H9 (cell line): ENCODE measurements around the gene ARID1B. TPM values are rescaled to one million over a fixed set of nuclear protein-coding genes. Genes with fewer than 3 reads are reported as not detected.

ENCODE experiments used
- DNase-seq: peaks from one replicate; pipeline ENCODE4 v3.0.0-alpha.2; 2017
- H2AFZ ChIP-seq: one replicate; pipeline ENCODE4 v1.6.1; 2013; ENCODE audit warnings: mild to moderate bottlenecking, low read length, control low read depth, moderate library complexity
- H2AK5ac ChIP-seq: 2 replicates; pipeline ENCODE4 v1.6.1; 2013; ENCODE audit warnings: low read length, control low read depth, mixed read lengths; ENCODE audit not compliant: insufficient read length
- H2BK120ac ChIP-seq: one replicate; pipeline ENCODE4 v1.6.1; 2013; ENCODE audit warnings: low read depth, mild to moderate bottlenecking, low read length, control low read depth, inconsistent platforms; ENCODE audit not compliant: poor library complexity, severe bottlenecking
- H2BK12ac ChIP-seq: 2 replicates; pipeline ENCODE4 v1.6.1; 2013; ENCODE audit warnings: low read length, control low read depth, mixed read lengths, low read depth; ENCODE audit not compliant: insufficient read length
- H2BK15ac ChIP-seq: 2 replicates; pipeline ENCODE4 v1.6.1; 2013; ENCODE audit warnings: low read depth, low read length, control low read depth
- H2BK20ac ChIP-seq: one replicate; pipeline ENCODE4 v1.6.1; 2013; ENCODE audit warnings: low read depth, mild to moderate bottlenecking, low read length, control low read depth, inconsistent platforms; ENCODE audit not compliant: poor library complexity, severe bottlenecking
- H2BK5ac ChIP-seq: 2 replicates; pipeline ENCODE4 v1.6.1; 2013; ENCODE audit warnings: low read length, control low read depth, mixed read lengths; ENCODE audit not compliant: insufficient read length
- H3K14ac ChIP-seq: 2 replicates; pipeline ENCODE4 v1.6.1; 2013; ENCODE audit warnings: low read length, control low read depth; ENCODE audit not compliant: insufficient read depth
- H3K18ac ChIP-seq: 2 replicates; pipeline ENCODE4 v1.6.1; 2013; ENCODE audit warnings: low read depth, mild to moderate bottlenecking, mixed read lengths, low read length, control low read depth; ENCODE audit not compliant: insufficient read length
- H3K23ac ChIP-seq: 2 replicates; pipeline ENCODE4 v1.6.1; 2013; ENCODE audit warnings: low read length, control low read depth, mixed read lengths, low read depth; ENCODE audit not compliant: insufficient read length
- H3K23me2 ChIP-seq: 2 replicates; pipeline ENCODE4 v1.6.1; 2013; ENCODE audit warnings: low read depth, mild to moderate bottlenecking, mixed read lengths, low read length, control low read depth; ENCODE audit not compliant: insufficient read length, poor library complexity, severe bottlenecking
- H3K27ac ChIP-seq: 2 replicates; pipeline ENCODE4 v1.5.1; 2013; ENCODE audit warnings: low read length, control low read depth, mixed read lengths, low read depth; ENCODE audit not compliant: insufficient read length
- H3K27me3 ChIP-seq: 2 replicates; pipeline ENCODE4 v1.6.1; 2013; ENCODE audit warnings: low read length, control low read depth, inconsistent platforms; ENCODE audit not compliant: insufficient read depth
- H3K4ac ChIP-seq: 2 replicates; pipeline ENCODE4 v1.6.1; 2013; ENCODE audit warnings: low read depth, mild to moderate bottlenecking, control low read depth, inconsistent platforms, low read length, moderate library complexity
- H3K4me1 ChIP-seq: 2 replicates; pipeline ENCODE4 v1.6.1; 2013; ENCODE audit warnings: low read length, control low read depth, inconsistent platforms; ENCODE audit not compliant: insufficient read depth
- H3K4me2 ChIP-seq: 2 replicates; pipeline ENCODE4 v1.6.1; 2013; ENCODE audit warnings: low read length, control low read depth, mixed read lengths; ENCODE audit not compliant: insufficient read length, insufficient read depth
- H3K56ac ChIP-seq: 2 replicates; pipeline ENCODE4 v1.6.1; 2013; ENCODE audit warnings: low read depth, mild to moderate bottlenecking, mixed read lengths, low read length, control low read depth; ENCODE audit not compliant: insufficient read length
- H3K79me1 ChIP-seq: 2 replicates; pipeline ENCODE4 v1.6.1; 2013; ENCODE audit warnings: low read depth, mild to moderate bottlenecking, moderate library complexity, low read length, control low read depth, inconsistent platforms; ENCODE audit not compliant: insufficient read depth, poor library complexity, severe bottlenecking
- H3K79me2 ChIP-seq: 2 replicates; pipeline ENCODE4 v1.6.1; 2013; ENCODE audit warnings: low read length, control low read depth, inconsistent platforms; ENCODE audit not compliant: insufficient read depth
- H3K9ac ChIP-seq: 2 replicates; pipeline ENCODE4 v1.6.1; 2013; ENCODE audit warnings: low read length, control low read depth, mixed read lengths; ENCODE audit not compliant: insufficient read length; ENCODE audit errors: extremely low read depth
- H3K9me3 ChIP-seq: one replicate; pipeline ENCODE4 v1.6.1; 2013; ENCODE audit warnings: low read depth, low read length, inconsistent platforms; ENCODE audit not compliant: control insufficient read depth
- H3T11ph ChIP-seq: one replicate; pipeline ENCODE4 v1.6.1; 2013; ENCODE audit warnings: mild to moderate bottlenecking, low read length, control low read depth, inconsistent platforms
- H4K20me1 ChIP-seq: one replicate; pipeline ENCODE4 v1.6.1; 2013; ENCODE audit not compliant: control insufficient read depth, insufficient read length, insufficient read depth
- H4K5ac ChIP-seq: 2 replicates; pipeline ENCODE4 v1.6.1; 2013; ENCODE audit warnings: low read depth, mild to moderate bottlenecking, mixed read lengths, low read length, control low read depth; ENCODE audit not compliant: insufficient read length
- H4K8ac ChIP-seq: replicated peaks from 2 replicates; pipeline ENCODE4 v1.6.1; 2013; ENCODE audit warnings: low read length, control low read depth, mixed read lengths, low read depth; ENCODE audit not compliant: insufficient read length
- H4K91ac ChIP-seq: 2 replicates; pipeline ENCODE4 v1.6.1; 2013; ENCODE audit warnings: low read depth, mild to moderate bottlenecking, moderate library complexity, mixed read lengths, low read length, control low read depth; ENCODE audit not compliant: insufficient read length
- H3K27ac Mint-ChIP-seq, 3 experiments: 2 replicates in 2 of 3; 3 replicates in 1 of 3; pipeline ENCODE4 v1.8.0; 2020 to 2021; ENCODE audit warnings: mixed read lengths in 3 of 3, mild to moderate bottlenecking in 1 of 3, moderate library complexity in 1 of 3
- H3K27me3 Mint-ChIP-seq: 2 replicates; pipeline ENCODE4 v1.8.0; 2021; ENCODE audit warnings: low read depth, mild to moderate bottlenecking, moderate library complexity, mixed read lengths
- H3K36me3 Mint-ChIP-seq, 3 experiments: 2 replicates in 2 of 3; 3 replicates in 1 of 3; pipeline ENCODE4 v1.8.0; 2020 to 2021; ENCODE audit warnings: low read depth in 3 of 3, mixed read lengths in 3 of 3; ENCODE audit not compliant: insufficient read depth in 1 of 3
- H3K4me1 Mint-ChIP-seq, 2 experiments: 2 replicates each; pipeline ENCODE4 v1.8.0; 2020; ENCODE audit warnings: mixed read lengths in 2 of 2
- H3K4me3 Mint-ChIP-seq, 2 experiments: 2 replicates in 1 of 2; 3 replicates in 1 of 2; pipeline ENCODE4 v1.8.0; 2020 to 2021; ENCODE audit warnings: mild to moderate bottlenecking in 2 of 2, mixed read lengths in 2 of 2, moderate library complexity in 1 of 2
- H3K9me3 Mint-ChIP-seq, 2 experiments: 2 replicates in 1 of 2; 3 replicates in 1 of 2; pipeline ENCODE4 v1.8.0; 2020; ENCODE audit warnings: mild to moderate bottlenecking in 2 of 2, mixed read lengths in 2 of 2, moderate library complexity in 1 of 2
- WGBS: extraction: QIAGEN DNeasy Blood & Tissue Kit; methylation state at CpG from one replicate; pipeline ENCODE4 v1.1.7; 2013; ENCODE audit warnings: missing lambda C conversion rate, low lambda C conversion rate, mixed read lengths; ENCODE audit not compliant: insufficient read length; ENCODE audit errors: extremely low coverage; 5-methylcytosine and 5-hydroxymethylcytosine counted together
- total RNA-seq: library from RNA; stranded (reverse); gene quantifications from 2 replicates; pipeline ENCODE4 v1.2.1, GENCODE V29; 2021
- TF ChIP-seq, protein P1 (sequence below): fragments of 200-600 bp; sonication (generic); conservative IDR thresholded peaks from 3 replicates; pipeline ENCODE4 v1.8.0; 2021; ENCODE audit warnings: antibody characterized with exemption, mild to moderate bottlenecking

Gene ARID1B
- total RNA-seq, 1 experiment from 2014 or later: 88.2 TPM

DNA sequence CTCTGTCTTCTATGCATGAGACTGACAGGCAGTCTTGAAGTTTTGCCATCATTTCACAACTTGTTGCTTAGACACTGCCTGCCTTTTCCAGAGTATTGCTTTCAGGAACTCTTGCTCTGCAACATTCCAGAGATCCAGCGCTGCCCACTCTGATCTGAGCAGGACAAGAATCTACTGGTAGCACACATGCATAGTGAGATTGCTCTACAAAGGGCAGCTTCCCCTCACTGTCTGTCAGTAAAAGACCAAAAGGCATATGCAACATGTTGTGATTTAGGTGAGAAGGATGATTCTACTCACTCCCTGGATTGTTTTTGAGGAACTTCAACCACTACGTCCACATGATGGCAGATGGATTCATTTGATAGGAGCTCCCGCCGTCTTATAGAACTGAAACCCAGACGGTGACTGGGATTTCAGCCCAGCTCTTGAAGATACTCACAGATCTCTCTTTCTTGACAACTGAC is 259.1 kb downstream of the ARID1B start:
- Histone ChIP-seq H2BK12ac (no peak overlapping the region), H3K56ac (no peak overlapping the region), H3K4me1 (peaks cover 5% of the 10 kb centered on the region; the same call in 1 of the 2 replicates), H3K4me2 (no peak overlapping the region), H3K23ac (no peak overlapping the region), H3K4ac (no peak overlapping the region), H3K79me1 (no peaks in the 10 kb centered on the region), H2AK5ac (no peak overlapping the region), H2AFZ (no peak overlapping the region), H2BK20ac (no peak overlapping the region), H4K8ac (no peak overlapping the region), H3K27me3 (no peaks in the 10 kb centered on the region), H3K27ac (no peak overlapping the region), H3T11ph (no peak overlapping the region), H2BK5ac (no peak overlapping the region), H4K20me1 (no peaks in the 10 kb centered on the region), H2BK15ac (no peak overlapping the region), H3K9me3 (no peaks in the 10 kb centered on the region), H3K79me2 (no peaks in the 10 kb centered on the region), H3K18ac (no peak overlapping the region), H3K14ac (no peak overlapping the region), H3K9ac (no peak overlapping the region), H4K91ac (no peak overlapping the region), H3K23me2 (no peaks in the 10 kb centered on the region), H4K5ac (no peak overlapping the region), H2BK120ac (no peak overlapping the region)
- Mint-ChIP-seq H3K9me3 (no peaks in the 10 kb centered on the region), H3K27me3 (no peaks in the 10 kb centered on the region), H3K4me1 (peaks cover 15% of the 10 kb centered on the region in 2 experiments), H3K4me3 (no peak overlapping the region), H3K36me3 (no peaks in the 10 kb centered on the region; a peak in 1 of 7 replicates), H3K27ac (no peak overlapping the region)
- DNase-seq: no peak
- no CpG with 5 or more reads among the region's 5 CpGs for WGBS
- TF ChIP-seq, protein P1, sequence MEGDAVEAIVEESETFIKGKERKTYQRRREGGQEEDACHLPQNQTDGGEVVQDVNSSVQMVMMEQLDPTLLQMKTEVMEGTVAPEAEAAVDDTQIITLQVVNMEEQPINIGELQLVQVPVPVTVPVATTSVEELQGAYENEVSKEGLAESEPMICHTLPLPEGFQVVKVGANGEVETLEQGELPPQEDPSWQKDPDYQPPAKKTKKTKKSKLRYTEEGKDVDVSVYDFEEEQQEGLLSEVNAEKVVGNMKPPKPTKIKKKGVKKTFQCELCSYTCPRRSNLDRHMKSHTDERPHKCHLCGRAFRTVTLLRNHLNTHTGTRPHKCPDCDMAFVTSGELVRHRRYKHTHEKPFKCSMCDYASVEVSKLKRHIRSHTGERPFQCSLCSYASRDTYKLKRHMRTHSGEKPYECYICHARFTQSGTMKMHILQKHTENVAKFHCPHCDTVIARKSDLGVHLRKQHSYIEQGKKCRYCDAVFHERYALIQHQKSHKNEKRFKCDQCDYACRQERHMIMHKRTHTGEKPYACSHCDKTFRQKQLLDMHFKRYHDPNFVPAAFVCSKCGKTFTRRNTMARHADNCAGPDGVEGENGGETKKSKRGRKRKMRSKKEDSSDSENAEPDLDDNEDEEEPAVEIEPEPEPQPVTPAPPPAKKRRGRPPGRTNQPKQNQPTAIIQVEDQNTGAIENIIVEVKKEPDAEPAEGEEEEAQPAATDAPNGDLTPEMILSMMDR: no peak
